HG02943 (cell line): ENCODE data around the gene IQCF6.
"Not testable (repeated sequence)": the region's sequence is repeated elsewhere in the genome, so short reads cannot be mapped to it uniquely, and the experiment has no call there.

Experiments
- ATAC-seq: cut with Tn5 transposase; IDR thresholded peaks from one replicate; pipeline ENCODE4 v1.9.1; 2021; ENCODE audit warnings: mild to moderate bottlenecking, low read depth, moderate library complexity; ENCODE audit not compliant: unreplicated experiment

IQCF6 gene

DNA sequence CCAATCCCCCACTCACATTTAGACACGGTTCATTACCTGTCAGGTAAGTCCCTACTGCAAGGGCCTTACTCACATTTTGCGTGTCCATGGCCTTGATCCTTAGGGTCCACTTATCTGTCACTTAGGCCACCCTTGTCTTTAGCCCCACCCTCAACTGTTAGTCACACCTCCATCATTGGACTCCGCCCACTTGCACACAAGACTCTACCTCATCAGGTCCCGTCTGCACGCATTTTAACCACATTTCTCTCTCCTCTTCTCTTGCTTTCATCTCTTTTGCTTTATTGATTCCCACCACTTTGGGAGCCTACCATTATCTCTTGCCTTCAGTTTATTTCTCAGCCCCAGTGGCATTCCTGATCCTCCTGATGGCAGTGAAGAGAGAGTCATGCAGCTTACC lies at the start of gene IQCF6:
Gene IQCF6 (minus strand): TSS at position 101 of the 400 bp plus-strand sequence. CDS start 13 bp downstream, at position 88.
- no peak for ATAC-seq

DNA sequence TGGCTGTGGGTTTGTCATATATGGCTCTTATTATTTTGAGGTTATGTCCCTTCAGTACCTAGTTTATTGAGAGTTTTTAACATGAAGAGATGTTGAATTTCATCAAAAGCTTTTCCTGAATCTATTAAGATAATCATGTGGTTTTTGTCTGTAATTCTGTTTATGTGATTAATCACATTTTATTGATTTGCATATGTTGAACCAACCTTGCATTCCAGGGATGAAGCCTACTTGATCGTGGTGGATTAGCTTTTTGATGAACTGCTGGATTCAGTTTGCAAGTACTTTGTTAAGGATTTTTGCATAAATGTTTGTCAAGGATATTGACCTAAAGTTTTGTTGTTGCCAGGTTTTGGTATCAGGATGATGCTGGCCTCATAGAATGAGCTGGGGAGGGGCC lies 49.3 kb upstream of the IQCF6 start:
- ATAC-seq = no peak

DNA sequence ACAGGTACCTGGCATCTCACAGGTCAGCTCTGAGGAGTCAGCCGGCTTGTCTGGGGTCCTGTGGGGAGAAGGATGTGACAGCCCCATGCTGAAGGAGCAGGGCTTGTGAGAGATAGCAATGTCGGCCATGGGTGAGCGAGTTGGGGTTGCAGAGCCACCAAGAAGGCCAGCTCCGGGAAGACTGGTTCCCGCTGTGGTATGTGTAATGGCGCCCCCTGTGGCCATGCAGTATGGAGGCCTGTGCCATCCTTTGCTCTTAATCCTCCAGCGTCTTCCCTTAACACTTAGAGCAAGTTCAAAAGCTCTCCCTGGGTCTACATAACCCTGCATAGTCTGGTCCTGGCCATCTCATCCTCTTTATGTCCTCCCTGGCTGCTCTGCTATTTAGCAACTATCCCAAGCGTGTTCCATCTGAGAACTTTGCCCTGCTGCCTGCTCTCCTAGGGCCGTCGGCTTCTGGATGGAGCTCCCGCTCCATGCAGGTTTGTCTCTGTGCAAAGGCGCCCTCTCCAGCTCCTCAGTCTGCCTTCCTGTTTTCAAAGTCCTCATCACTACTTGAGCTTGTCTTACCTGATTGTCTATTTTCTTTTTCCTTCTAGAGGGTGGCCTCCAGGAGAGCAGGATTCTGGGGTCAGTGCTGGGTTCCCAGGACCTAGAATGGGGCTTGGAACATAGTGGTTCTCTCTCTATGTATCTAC lies 40.8 kb upstream of the IQCF6 start:
- ATAC-seq = no peak

DNA sequence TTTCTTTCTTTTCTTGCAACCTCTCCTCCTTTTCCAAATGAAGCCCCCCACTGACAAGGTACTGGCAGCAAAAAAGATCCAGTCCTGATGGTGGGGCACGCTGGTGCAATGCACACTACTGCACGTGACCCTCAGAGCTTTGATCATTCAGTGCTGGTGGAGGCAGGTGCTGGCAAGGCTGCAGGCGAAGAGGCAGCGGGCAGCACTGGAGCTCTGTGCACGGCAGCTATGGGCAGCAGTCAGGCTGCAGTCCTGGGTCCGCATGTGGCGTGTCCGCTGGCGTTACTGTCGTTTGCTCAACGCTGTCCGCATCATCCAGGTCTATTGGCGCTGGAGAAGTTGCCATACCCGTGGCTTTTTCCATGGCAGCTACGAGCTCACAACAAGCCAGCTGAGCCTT lies 40.1 kb upstream of the IQCF6 start:
- no peak for ATAC-seq

DNA sequence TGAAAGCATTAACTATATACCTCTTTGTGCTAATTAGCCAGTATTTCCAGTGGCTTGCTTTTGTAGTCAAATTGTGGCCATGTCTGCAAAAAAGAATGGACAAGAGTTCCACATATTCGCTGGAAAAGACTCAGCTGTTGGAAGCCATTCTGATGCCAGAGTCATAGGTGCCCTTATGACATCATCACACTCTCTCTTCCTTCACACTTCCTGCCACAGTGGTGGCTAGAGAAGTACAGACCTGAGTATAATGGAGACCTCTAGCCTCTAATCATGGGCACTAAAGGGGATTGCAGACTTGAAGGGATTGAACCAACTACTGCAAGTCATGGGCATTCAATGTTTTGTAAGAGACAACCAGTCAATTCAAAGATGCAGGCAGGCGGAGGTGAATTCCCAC lies 38.3 kb upstream of the IQCF6 start:
- no peak for ATAC-seq

DNA sequence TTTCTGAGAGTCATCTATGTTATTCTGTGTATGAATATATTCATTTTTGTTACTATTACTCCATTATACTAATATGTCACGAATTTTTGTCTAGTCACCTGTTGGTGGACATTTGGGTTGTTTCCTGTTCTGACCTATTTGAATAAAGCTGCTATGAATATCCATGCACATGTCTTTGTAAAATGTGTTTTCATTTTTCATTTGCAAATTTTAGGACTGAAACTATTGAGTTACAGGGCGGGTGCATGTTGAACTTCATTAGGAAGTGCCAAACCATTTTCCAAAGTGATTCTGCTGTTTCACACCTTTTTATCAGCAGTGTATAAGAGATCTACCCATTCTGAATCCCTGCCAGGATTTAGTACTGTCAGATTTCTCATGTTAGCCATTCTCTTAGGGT lies 37.7 kb upstream of the IQCF6 start:
- ATAC-seq = no peak

DNA sequence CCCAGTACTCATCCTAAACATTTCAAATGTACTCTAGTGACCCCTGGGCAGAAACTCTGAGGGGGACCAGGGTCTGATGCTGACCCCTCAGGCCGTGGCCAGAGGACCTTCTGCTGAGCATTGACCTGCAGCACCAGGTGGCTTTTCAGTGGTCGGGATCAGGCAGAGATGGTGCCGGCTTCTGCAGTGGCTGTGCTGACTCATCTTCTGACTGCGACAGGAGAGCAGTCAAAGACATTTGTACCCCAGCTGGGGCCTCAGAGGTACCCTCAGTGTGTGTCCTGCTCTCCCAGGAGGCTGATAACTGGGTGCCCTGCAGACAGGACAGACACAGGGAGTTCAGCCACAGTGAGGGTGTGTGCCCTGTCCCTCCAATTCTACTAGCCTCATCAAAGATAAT lies 36.6 kb upstream of the IQCF6 start:
- no peak for ATAC-seq

DNA sequence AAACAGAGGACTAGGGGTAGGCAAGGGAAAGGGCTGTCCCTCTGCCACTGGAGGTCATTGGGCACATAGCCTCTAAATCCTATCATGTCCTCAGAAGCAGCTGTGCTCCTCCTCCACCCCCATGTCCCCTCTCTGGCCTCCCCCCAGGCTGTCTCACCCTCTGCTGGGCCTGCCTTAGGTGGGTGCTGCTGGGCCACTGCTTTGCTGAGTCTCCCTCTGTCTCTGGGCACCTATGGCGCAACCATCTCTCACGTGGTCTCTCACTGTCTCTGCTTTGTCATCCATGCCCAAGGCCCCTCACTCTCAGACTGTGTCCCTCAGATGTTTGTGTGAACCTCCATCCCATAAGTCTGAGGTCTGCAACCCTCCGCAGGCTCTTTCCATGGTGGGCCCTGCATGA lies 35.0 kb upstream of the IQCF6 start:
- ATAC-seq = no peak

DNA sequence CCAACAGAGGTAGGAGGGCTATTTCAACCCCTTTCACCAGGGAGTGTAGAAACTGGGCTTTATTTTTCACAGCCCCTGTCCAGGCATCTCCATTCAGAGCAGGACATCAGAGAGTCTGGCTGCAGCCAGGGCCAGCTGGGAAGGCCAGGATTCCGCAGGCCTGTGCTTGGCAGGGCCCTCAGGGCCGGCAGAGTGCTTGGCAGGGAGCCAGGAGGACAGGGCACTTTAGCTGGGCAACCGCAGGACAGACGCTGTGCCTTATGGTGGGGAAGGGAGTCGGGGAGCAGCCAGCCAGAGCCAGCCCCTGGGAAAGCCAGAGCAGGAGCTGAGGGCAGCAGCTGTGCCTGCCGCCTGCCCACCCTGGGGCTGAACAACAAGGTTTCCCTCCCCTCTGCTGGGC lies 34.5 kb upstream of the IQCF6 start:
- ATAC-seq = no peak

DNA sequence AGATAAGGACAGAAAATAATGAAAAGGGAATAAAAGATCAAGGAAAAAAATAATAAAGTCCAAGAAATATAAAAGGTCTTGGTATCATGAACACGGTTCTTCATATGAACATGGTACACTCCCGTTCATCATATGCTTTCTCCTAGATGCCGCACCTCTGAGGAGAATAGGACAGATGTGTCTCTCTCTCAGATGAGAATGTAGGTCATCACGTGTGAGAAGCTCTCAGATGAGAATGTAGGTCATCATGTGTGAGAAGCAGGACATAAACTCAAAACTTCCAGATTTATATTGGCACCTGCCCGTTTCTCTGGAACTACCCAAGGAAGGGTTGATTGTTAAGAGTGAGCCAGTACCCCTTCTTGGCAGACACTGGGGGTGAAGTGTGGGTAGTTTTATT lies 29.9 kb upstream of the IQCF6 start:
- ATAC-seq = no peak

DNA sequence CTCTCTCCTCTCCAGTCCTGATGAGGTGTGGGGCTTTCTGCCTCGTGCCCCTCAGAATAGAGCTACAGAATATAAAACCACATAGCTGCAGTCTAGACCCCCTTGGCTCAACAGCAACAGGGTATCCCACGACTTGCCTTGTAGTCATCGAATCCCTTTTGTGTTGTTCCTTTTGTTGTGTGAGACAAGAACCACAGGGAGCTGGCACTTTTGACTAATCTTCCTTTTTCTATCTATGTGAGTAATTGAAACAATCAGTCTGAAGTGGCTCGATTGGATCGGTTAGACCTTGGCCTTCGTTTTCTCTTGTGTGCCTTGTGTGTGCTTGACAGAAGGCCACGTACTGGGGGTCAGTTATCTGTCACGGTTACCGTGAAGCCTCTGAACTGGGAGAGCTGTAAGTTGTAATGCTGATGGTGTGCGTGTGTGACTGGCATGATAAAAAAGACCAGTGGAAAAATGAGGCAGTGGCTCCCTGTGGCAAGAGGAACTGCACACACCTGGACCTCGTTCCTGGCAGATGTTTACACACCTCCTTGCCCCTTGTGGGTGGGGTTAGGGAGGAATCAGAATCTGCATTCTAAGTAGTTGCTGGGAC lies 23.2 kb upstream of the IQCF6 start:
- no peak for ATAC-seq

DNA sequence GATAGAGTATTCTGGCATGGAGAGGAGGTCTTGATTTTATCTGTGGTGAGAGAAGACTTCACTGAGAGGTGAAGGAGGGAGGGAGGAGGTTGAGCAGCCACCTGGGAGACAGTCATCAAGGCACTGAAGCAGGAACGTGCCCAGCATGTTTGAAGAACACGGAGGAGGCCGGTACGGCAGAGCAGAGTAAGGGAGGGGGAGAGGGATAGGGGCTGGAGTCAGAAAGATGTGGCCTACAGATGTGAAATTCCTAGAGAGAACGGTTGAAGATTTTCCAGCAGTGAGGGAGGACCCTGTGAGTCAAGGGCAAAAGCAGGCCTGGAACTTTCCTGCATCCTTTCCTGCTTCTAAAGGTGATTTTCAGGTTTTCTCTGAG lies 21.7 kb upstream of the IQCF6 start:
- no peak for ATAC-seq

DNA sequence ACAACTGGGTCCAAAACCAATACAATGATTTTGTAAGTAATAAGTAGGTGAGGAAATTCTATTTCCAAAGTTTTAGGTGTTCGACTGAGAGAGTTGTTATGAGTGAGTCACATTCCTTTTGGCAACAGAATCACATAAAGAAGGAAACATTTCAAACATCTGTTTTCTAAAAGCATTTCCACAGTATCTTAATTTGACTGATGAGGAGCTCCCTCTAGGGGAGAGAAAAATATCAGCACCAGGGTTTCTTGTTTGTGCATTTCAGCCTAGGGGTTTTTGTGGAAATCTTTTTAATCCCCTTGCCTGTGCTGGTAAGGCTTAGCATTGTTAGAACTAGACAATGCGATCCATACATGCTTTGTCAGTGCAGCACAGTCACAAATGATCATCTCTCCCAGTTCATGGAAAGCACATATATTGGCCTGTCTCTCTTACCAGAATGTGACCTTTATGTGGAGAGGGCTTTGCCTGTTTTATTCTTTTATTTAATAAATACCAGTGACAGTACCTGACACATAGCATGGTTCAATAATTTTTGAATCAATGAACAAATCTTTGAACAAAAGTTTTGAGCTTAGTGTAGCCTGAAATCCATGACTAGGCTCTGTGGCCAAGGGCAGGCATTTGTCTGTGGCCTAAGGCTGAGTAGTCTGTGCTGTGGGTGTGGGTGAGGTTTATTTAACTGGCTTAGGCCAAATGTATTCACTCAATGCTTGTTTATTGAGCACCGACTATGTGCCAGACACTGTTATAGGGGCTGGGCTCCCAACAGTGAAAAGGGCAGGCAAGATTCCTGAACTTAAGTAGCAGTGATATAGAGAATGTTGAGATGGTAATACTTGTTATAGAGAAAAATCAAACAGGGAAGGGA lies 21.1 kb upstream of the IQCF6 start:
- no peak for ATAC-seq

DNA sequence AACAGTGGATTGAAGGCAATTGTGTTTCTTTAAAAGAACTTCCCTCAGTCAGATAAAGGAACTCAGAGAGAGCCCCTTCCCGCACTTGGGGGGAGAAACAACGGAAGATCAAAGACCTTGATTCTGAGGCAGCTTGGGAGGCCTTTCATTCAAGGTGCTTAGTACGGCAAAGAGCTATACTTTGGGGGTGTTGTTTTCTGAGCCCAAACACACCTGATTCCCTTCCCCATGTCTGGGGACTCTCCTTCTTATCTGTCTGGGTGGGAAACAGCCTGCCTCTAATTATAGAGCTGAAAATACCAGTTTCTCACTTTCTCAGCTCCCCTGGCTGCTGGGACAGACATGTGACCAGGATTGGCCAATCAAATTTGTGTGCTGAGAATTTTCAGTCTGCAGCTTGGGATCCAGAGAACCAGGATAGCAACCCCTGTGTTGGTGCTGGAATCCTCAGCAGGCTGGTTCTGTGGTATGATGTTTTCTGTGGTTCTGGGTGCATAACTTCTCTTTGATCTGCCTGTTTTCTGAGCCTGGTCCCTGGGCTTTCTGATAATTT lies 19.4 kb upstream of the IQCF6 start:
- ATAC-seq = no peak

DNA sequence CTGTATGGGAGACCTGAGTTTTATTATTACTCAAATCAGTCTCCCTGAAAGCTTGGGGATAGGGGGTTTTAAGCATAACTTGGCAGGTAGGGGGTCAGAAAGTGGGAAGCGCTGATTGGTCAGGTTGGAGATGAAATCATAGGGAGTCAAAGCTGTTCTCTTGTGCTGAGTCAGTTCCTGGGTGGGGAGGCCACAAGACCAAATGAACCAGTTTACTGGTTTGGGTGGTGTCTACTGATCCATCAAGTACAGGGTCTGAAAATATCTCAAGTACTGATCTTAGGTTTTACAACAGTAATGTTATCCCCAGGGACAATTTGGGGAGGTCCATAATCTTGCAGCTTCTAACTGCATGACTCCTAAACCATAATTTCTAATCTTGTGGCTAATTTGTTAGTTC lies 17.8 kb upstream of the IQCF6 start:
- ATAC-seq = no peak

DNA sequence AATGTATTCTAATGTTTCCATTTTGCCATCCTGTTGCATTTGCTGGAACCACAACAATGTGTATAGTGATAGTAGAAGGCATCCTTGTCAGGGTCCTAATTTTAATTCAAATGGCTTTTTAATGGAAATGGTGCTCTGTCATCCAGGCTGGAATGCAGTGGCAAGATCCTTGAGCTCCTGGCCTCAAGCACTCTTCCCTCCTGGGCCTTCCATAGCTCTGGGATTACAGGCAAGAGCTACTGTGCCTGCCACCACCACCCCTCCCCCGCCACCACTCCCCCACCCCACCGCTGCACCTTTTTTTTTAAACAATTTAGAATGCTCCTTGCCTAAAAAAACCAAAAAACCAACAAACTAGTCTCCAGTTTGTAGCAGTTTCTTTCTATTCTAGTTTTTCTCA lies 15.2 kb upstream of the IQCF6 start:
- no peak for ATAC-seq

DNA sequence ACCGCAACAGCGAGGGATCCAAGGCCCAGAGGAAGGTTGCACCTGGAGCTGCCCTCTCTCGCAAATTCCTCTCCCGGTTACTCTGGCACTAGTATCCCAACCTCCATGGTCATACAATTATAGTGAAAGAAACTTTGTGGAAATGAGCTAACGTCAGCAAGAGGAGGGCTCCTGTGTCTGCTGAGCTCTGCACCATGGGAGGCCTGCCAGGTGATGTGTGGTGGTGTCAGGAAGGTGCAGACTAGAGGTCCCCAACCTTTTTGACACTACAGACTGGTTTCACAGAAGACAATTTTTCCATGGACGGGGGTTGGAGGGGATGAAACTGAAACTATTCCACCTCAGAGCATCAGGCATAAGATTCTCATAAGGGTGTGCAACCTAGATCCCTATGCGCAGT lies 13.2 kb upstream of the IQCF6 start:
- no peak for ATAC-seq

DNA sequence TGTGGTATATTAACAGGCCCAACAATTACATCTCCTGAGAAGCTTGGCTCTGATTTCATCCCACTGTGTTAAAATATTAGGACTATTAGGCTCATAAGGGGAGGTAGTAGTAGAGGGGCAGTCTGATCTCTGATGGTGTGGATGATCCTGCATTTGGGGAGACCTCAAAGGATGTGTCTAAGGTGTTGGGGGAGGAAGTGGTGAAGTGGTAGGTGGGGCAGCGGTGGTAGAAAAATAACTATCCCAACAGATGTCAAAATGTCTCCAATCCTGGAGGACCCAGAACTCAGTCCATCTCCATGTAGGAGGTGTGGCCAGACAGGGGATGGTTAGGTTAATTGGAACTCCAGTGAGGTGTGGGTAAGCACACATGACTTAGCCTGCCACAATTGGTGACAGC lies 10.4 kb upstream of the IQCF6 start:
- no peak for ATAC-seq

DNA sequence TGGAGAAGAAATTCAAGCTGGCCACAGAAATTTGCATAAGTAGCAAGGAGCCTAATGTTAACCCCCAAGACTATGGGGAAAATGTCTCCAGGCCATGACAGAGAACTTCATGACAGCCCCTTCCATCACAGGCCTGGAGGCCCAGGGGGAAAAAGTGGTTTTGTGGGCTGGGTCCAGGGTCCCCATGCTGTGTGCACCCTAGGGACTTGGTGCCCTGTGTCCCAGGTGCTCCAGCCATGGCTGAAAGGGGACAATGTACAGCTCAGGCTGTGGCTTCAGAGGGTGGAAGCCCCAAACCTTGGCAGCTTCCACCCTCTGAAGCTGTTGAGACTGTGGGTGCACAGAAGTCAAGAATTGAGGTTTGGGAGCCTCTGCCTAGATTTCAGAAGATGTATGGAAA lies 8.5 kb upstream of the IQCF6 start:
- not testable (repeated sequence) for ATAC-seq

DNA sequence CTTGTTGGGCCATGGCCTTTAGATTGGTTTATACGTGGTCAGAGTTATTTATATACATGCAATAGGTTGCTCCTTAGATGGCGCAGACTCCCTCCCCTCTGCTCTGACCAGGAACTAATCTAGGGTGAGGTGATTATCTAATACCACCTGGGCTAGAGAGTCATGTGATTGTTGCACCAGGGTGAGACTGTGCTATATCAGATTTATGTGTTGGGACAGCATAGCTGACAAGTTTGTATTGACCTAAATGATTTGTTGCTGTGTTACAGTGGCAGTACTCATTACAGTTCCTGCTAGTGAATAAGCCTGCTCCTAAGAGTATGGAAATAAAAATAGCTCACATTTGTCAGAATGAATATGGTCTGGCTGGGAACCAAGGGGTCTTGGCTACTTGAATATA lies 7.2 kb upstream of the IQCF6 start:
- ATAC-seq = no peak

DNA sequence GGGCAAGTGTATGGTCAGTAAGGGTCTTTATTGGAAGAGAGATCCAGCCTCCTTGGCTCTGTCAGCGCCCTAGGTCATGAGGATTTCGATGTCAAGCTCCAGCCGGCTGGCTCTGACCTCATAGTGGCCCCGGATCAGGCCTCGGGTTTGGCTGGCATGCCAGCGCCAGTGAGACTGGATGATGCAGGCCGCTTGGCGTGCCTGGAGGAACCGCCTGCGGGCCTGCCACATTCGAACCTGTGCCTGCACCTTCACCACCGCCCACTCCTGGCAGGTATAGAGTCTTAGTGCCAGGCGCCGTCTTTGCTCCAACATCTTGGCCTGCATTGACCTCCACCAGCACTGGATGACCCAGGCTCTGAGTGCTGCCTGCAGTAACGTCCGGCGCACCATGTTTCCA lies 483 bp downstream of the IQCF6 start:
- no peak for ATAC-seq
